ENCODE data around the gene MINDY4.

MINDY4 gene

GRCh38 chr7:30900803-30901362 is 129.7 kb downstream of the MINDY4 start:
- no peak for DNase-seq (ENCODE audit: low read depth in 2 of 2)

- no peak for DNase-seq (ENCODE audit: low read depth in 2 of 2)
These were observed 130.6 kb downstream of the MINDY4 start for GRCh38 chr7:30901856-30902255.

- no peak for DNase-seq (ENCODE audit: low read depth in 2 of 2)
These were observed 131.2 kb downstream of the MINDY4 start for GRCh38 chr7:30902466-30902865.

- DNase-seq (ENCODE audit: low read depth in 2 of 2), result no peak
These were observed 131.9 kb downstream of the MINDY4 start for GRCh38 chr7:30903146-30903545.

- no peak for DNase-seq (ENCODE audit: low read depth in 2 of 2)
These were observed 133.3 kb downstream of the MINDY4 start for GRCh38 chr7:30904561-30904960.

GRCh38 chr7:30905078-30906012 is 134.1 kb downstream of the MINDY4 start:
- no peak for DNase-seq (ENCODE audit: low read depth in 2 of 2)

- no peak for DNase-seq (ENCODE audit: low read depth in 2 of 2)
These were observed 134.8 kb downstream of the MINDY4 start for GRCh38 chr7:30906014-30906413.

- no peak for DNase-seq (ENCODE audit: low read depth in 2 of 2)
These were observed 135.5 kb downstream of the MINDY4 start for GRCh38 chr7:30906515-30907240.

GRCh38 chr7:30907527-30908267 is 136.5 kb downstream of the MINDY4 start:
- no peak for DNase-seq (ENCODE audit: low read depth in 2 of 2)

GRCh38 chr7:30908681-30909080 is 137.5 kb downstream of the MINDY4 start:
- no peak for DNase-seq (ENCODE audit: low read depth in 2 of 2)

GRCh38 chr7:30909431-30909830 is 138.2 kb downstream of the MINDY4 start:
- no peak for DNase-seq (ENCODE audit: low read depth in 2 of 2)

GRCh38 chr7:30910411-30911073 is 139.3 kb downstream of the MINDY4 start:
- DNase-seq (ENCODE audit: low read depth in 2 of 2), result no peak

GRCh38 chr7:30911133-30911532 is 139.9 kb downstream of the MINDY4 start:
- DNase-seq (ENCODE audit: low read depth in 2 of 2), result no peak

GRCh38 chr7:30911561-30911969 is 140.3 kb downstream of the MINDY4 start, which contains the start of gene AQP1:
TSS of gene AQP1 (plus strand) at chr7:30911853. CDS start at chr7:30911910, 57 bp downstream.
- no peak for DNase-seq (ENCODE audit: low read depth in 2 of 2)

- no peak for DNase-seq (ENCODE audit: low read depth in 2 of 2)
These were observed 141.0 kb downstream of the MINDY4 start for GRCh38 chr7:30912021-30912730.

- DNase-seq (ENCODE audit: low read depth in 2 of 2), result no peak
These were observed 141.4 kb downstream of the MINDY4 start for GRCh38 chr7:30912731-30912985.

GRCh38 chr7:30912986-30913811 is 142.0 kb downstream of the MINDY4 start:
- DNase-seq (ENCODE audit: low read depth in 2 of 2), result no peak

- DNase-seq (ENCODE audit: low read depth in 2 of 2), result no peak
These were observed 142.8 kb downstream of the MINDY4 start for GRCh38 chr7:30913821-30914515.

GRCh38 chr7:30914596-30914995 is 143.4 kb downstream of the MINDY4 start:
- DNase-seq (ENCODE audit: low read depth in 2 of 2), result no peak

Measured in stimulated activated CD8-positive, alpha-beta memory T cell treated with anti-CD3 and anti-CD28 coated beads, Interleukin-2, amount 100 ng/mL, for 1 hour (primary cell).